NOMO-1 treated with dmso at 0.1 percent for 144 hours (cell line): ENCODE data around the gene MLLT1.

Source experiments
- DNase-seq: peaks from one replicate; lab custom pipeline; 2025; ENCODE audit not compliant: unreplicated experiment; lab: John Stamatoyannopoulos, UW

MLLT1 gene

GRCh38 chr19:6274756-6275155 lies 5.0 kb downstream of the MLLT1 start:
- no peak for DNase-seq

DNA sequence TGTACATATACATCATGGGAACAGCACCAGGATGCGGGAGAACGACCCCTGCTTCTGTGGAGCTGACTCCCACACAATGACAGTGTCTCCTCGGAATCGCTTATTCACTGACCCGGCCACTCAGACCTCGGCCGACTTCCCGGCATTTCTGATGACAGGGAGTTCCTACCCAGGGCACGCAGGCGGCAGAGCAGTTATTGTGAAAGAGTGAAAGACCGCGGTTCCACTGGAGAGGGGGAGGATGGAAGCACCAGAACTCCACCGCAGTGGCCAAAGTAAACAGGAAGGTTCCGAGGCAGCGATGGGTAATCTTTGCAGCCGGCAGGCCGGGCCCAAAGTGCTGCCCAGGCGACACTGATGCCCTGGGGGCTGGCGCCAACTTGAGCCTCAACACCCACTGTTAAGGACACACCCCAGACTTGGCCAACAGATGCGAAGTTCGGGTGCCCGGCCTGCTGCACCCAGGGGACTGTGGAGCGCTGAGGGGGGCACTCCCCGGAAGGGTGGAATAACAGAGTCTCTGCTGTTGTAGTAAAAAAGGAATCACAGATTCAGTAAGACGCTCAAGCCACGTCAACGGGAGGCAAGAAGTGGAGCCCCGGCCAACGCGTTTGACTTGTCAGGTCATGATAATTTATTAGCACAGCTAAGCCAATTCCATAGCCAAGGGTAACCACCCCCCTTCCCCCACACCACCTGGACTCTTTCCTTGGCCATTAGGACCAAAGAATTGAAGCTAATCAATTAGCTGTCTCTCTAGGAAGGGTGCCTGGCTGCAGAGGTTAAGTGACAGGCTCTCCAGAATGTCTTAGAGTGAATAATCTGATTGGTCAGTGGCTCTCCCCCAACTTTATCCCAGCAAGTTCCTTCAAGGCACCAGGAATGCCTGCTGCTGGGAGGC lies 5.8 kb downstream of the MLLT1 start:
- DNase-seq, result peak; percentile 74

- no peak for DNase-seq
These were observed 6.7 kb downstream of the MLLT1 start for GRCh38 chr19:6272913-6273600.

DNA sequence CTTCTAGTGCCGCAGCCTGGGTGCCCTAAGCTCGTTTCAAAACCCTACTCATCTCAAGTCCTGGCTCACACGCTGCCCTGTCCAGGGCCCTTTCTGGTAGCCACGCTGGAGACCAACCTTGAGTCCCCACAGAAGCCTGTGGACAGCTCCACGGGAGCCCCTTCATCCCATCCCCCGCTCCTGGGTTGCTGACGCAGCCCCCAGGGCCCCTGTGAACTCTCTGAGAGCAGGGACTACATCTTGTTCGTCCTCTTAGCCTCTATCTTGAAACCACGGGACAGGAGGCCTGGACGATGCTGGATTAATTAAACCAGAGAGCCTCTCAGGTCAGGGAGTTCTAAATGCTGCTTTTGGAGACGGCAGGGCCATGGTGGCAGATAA lies 7.4 kb downstream of the MLLT1 start:
- no peak for DNase-seq

GRCh38 chr19:6271721-6272410 lies 7.9 kb downstream of the MLLT1 start:
- DNase-seq, result no peak

GRCh38 chr19:6271251-6271650 lies 8.5 kb downstream of the MLLT1 start:
- no peak for DNase-seq

DNA sequence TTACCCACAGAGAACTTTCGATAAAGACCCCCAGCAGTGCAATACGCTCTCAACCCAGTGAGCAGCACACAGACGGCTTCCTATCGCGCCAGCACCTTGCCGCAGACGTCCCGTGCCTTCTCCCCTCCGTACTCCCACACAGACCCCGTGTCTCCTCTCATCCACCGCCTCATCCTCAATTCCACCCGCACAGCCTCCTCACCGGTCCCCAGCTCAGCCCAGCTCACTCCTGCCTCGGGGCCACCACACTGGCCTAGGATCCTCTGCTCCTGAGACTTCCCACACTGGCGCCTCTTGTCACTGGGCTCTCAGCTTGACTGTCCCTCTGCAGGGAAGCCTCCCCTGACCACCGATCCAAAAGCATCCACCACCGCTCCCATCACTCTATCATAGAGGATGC lies 9.0 kb downstream of the MLLT1 start:
- DNase-seq, result no peak

GRCh38 chr19:6270076-6270745 lies 9.6 kb downstream of the MLLT1 start:
- DNase-seq, result no peak

DNA sequence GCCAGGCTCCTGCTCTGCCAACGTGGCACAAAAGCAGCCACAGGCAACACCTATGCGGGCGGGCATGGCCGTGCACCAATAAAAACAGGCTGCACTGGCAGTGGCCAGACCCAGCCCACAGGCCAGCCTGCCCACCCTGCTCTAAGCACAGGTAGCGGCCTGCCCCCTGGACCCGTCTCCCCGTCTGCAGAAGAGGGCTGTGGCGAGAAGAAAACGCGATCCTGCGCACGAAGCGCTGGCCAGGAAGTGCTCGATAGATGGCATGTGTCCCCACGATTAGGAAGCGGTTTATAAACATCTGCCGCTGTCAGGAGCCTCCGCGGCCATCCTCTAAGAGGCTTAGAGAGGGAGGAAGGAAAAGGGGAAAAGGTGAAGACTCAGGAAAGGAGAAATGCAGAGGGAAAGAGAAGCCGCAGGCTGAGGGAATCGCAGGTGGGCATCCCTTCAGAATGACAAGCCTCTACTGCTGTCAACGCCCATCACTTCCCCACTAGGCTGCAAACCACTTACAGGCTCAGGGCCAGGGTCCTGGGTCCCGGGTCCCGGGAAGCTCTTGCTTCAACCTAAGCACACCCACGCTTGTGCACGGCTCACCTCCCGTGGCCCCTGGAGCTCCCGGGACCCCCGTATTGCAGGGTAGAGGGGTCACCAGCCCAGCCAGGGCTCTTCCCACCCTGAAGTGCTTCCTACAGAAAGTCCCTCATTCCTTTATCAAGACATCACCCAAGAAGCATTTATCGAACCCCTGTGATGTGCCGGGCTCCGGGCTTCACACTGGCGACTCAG lies 10.5 kb downstream of the MLLT1 start:
- DNase-seq, result no peak

GRCh38 chr19:6268382-6268771 lies 11.4 kb downstream of the MLLT1 start:
- DNase-seq, result no peak

DNA sequence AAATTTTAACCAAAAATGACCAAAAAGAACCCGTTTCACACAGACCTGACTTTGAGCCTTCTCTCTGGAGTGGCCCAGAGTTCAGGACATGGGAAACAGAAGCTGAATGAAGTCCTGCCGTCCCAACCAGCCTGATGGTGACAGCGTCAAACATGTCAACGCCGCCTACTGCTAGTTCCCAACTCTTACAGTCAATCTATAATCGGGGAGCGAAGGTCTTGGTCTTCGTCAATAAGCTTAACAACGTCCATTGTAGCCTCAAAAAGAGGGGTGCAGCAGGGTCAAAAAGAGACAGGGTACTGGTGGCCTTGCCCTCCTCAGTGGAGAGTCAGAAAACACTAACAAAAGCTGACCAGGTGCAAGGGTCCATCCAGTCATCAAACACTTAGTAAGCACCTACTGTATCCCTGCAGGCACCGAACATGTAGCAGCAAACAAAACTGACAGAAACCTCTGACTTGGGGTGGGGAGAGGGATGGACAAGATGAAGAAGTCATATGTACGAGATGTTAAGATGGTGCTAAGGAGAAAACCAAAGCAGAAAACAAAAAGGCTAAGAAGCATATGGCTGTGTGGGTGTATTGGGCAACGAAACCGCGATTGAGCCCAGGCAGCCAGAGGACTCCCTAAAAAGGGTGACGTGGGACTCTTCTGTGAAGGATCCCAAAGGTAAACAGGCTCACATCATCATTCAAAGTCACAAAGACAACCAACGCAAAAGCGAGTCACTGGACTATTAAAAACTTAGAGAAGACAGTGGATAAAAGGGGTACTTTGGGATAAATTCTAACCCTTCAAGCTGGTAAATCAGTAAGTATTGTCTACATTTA lies 12.0 kb downstream of the MLLT1 start:
- no peak for DNase-seq

DNA sequence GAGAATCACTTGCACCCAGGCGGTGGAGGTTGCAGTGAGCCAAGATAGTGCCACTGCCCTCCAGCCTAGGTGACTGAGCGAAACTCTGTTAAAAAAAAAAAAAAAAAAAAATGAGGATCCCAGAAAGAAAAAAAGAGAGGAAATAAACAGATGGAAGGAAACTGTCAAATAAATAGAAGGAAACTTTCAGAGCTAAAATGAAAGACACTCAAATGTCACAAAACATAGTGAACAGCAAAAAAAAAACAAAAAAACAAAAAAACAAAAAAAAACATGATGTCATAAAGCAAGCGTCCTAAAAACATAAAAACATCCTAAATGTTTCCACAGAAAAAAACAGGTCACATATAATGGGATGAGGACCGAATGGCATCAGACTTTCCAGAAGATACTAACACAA lies 15.0 kb downstream of the MLLT1 start:
- no peak for DNase-seq

- no peak for DNase-seq
These were observed 15.9 kb downstream of the MLLT1 start for GRCh38 chr19:6263735-6264444.

- no peak for DNase-seq
These were observed 16.5 kb downstream of the MLLT1 start for GRCh38 chr19:6263306-6263705.

DNA sequence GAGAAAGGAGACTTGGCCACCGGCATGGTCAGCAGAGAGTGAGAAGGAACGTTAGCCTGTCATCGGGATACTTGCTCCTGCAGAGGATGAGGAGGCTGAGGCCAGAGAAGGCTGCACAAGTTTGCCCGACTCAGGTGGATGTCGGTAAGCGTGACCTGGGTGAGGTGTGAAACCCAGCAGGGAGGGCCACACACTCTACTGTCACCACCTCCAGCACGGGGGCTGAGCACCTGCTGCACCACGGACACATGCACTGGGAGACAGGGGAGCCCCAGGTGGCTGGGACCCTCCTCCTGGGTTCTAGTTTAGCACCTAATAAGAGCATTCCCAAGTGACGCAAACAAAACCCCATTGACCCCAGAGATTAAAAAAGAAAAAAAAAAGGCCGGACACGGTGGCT lies 17.3 kb downstream of the MLLT1 start:
- no peak for DNase-seq

DNA sequence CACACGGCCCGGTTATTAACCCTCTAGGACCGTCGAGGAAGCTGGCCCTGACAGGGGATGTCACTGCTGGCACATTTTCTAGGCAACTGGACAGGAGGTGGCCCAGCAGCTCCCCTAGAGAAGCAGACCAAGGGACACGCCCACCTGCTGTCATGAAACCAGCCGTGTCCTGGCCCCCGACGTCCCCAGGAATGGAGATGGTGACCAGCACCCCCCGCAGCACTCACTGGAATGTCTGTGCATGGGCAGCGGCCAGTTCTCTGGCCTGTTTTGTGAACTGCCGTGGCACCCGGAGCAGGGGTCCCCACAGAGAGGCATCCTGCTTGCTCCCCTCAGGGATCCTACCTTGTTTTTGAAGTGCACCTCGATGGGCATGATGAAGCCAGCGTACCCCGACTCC lies 17.9 kb downstream of the MLLT1 start:
- no peak for DNase-seq

GRCh38 chr19:6260912-6261650 lies 18.7 kb downstream of the MLLT1 start:
- no peak for DNase-seq

DNA sequence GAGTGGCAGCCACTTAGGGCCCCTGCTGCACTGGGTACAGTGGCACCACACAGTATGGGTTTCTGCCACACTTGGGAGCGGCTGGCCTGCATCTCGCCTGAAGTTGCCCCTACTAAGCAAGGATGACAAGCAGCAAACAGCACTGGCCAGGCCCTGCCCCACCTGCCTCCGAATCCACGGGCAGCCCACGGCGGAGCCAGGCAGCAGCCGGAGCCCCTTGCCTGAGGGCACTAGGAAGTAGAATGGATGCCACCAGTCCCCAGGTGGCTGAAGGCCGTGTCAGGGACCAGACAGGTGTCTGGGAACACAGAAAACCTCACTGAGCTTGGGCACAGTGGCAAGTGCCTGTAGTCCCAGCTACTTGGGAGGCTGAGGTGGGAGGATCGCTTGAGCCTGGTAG lies 19.4 kb downstream of the MLLT1 start:
- no peak for DNase-seq
